Cardiac ventricle fibroblast (primary cell): Measurements from ENCODE around the gene TRMT13. TPM values are rescaled to one million over a fixed set of nuclear protein-coding genes. Genes with fewer than 3 reads are reported as not detected.

ENCODE experiments used
- total RNA-seq: library from RNA; depleted of rRNA; stranded (reverse); fragments of >200 nt; gene quantifications from 2 replicates; pipeline ENCODE4 v1.2.3, GENCODE V29; 2015

The TRMT13 gene
- total RNA-seq: 7.7 and 14.3 TPM in 2 replicates

GRCh38 chr1:100132566-100133477, at the start of gene TRMT13, which contains the start of gene SASS6:
Gene TRMT13 (plus strand): TSS chr1:100133163. CDS start chr1:100133169, 6 bp downstream.
Gene SASS6 (minus strand): TSS chr1:100132930. CDS start chr1:100132814, 116 bp downstream.

GRCh38 chr1:100178091-100178490, 45.1 kb downstream of the TRMT13 start, which contains the start of gene LRRC39:
Gene LRRC39 (minus strand): TSS chr1:100178256. CDS start chr1:100168516, 9,740 bp downstream.

Other genes starting within 250 kb of the TRMT13 start
- 15.2 and 22.3 TPM in 2 replicates for gene SLC35A3, start 163.2 kb upstream of the TRMT13 start, total RNA-seq
- 1.1 and 1.5 TPM in 2 replicates for gene SASS6, start 233 bp upstream of the TRMT13 start, total RNA-seq
- gene LRRC39, start 45.1 kb downstream of the TRMT13 start, total RNA-seq: 0.37 TPM in 1 of 2 replicates, not detected in the other
- gene DBT, start 116.7 kb downstream of the TRMT13 start, total RNA-seq: 7.2 and 9.8 TPM in 2 replicates
- gene RTCA, start 133.1 kb downstream of the TRMT13 start, total RNA-seq: 21.0 and 26.8 TPM in 2 replicates
- gene CDC14A, start 219.3 kb downstream of the TRMT13 start, total RNA-seq: 2.3 and 4.8 TPM in 2 replicates